B cell (primary cell): Measurements from ENCODE around the gene CRIM1. TPM values are rescaled to one million over a fixed set of nuclear protein-coding genes. Genes with fewer than 3 reads are reported as not detected.

ENCODE experiments used
- ATAC-seq: fragments of 200-7000 bp; cut with Tn5 transposase; one replicate; pipeline ENCODE4 v1.10.0; 2021; ENCODE audit warnings: low read depth, mild to moderate bottlenecking, moderate number of reproducible peaks, moderate library complexity
- CTCF ChIA-PET: fragments of 350-600 bp; sonication (Branson Sonifier 250); formaldehyde crosslinking; loops from one replicate; lab custom pipeline; 2021; ENCODE audit warnings: antibody characterized with exemption, inconsistent platforms; lab: Charles Lee
- POLR2A ChIA-PET: fragments of 350-600 bp; sonication (Branson Sonifier 250); formaldehyde crosslinking; loops from one replicate; lab custom pipeline; 2021; ENCODE audit warnings: antibody characterized with exemption; lab: Charles Lee
- DNase-seq: peaks from one replicate; pipeline ENCODE4 v3.0.0; 2013
- H2AFZ ChIP-seq: 2 replicates; pipeline ENCODE4 v1.6.1; 2012; ENCODE audit warnings: mild to moderate bottlenecking, low read depth, low read length; ENCODE audit not compliant: insufficient read depth, poor library complexity, severe bottlenecking
- H3K27ac ChIP-seq, 2 donors: 1 replicate in 1 of 2; 2 replicates in 1 of 2; pipeline ENCODE4 v1.5.1; 2012 to 2013; ENCODE audit warnings: low read length in 2 of 2, mild to moderate bottlenecking in 2 of 2, moderate library complexity in 1 of 2
- H3K27me3 ChIP-seq, 4 experiments: fragments of 200-600 bp in 1 of 4; sonication (generic) in 1 of 4; replicated peaks in 1 of 4; 1 replicate in 2 of 4; 2 replicates in 2 of 4; pipeline versions ENCODE4 v1.6.1 to v1.7.0; 2013 to 2016; ENCODE audit warnings: low read length in 3 of 4, mild to moderate bottlenecking in 2 of 4, mixed read lengths in 1 of 4, moderate library complexity in 1 of 4; ENCODE audit not compliant: insufficient read depth in 4 of 4, control insufficient read depth in 3 of 4; ENCODE audit errors: control extremely low read depth in 1 of 4
- H3K36me3 ChIP-seq, 2 experiments: replicated peaks in 1 of 2; 1 replicate in 1 of 2; 2 replicates in 1 of 2; pipeline versions ENCODE4 v1.6.1 to v1.7.1; 2013; ENCODE audit warnings: low read length in 1 of 2; ENCODE audit not compliant: insufficient read depth in 2 of 2, control insufficient read depth in 1 of 2; ENCODE audit errors: control extremely low read depth in 1 of 2, extremely low read depth in 1 of 2
- H3K4me1 ChIP-seq, 2 donors: fragments of 200-600 bp in 1 of 2; sonication (generic) in 1 of 2; 1 replicate in 1 of 2; 2 replicates in 1 of 2; pipeline versions ENCODE4 v1.5.1 to v1.6.1; 2013 to 2017; ENCODE audit warnings: low read length in 2 of 2; ENCODE audit not compliant: control insufficient read depth in 2 of 2, insufficient read depth in 2 of 2
- H3K4me2 ChIP-seq: replicated peaks from 2 replicates; pipeline ENCODE3; 2012; ENCODE audit warnings: mild to moderate bottlenecking, low read depth, low read length; ENCODE audit not compliant: poor library complexity, severe bottlenecking
- H3K4me3 ChIP-seq, 5 experiments: fragments of 200-600 bp in 1 of 5; sonication (generic) in 1 of 5; 1 replicate in 3 of 5; 2 replicates in 2 of 5; pipeline versions ENCODE4 v1.5.1 to v1.7.0; 2011 to 2016; ENCODE audit warnings: low read length in 4 of 5, mild to moderate bottlenecking in 4 of 5, low read depth in 2 of 5, control low read depth in 1 of 5, moderate library complexity in 1 of 5; ENCODE audit not compliant: insufficient read depth in 1 of 5; ENCODE audit errors: control extremely low read depth in 1 of 5, extremely low read depth in 1 of 5
- H3K79me2 ChIP-seq: fragments of 200-600 bp; sonication (generic); one replicate; pipeline ENCODE4 v1.6.0; 2016; ENCODE audit warnings: low read length; ENCODE audit not compliant: control insufficient read depth, insufficient read depth
- H3K9ac ChIP-seq: fragments of 200-600 bp; sonication (generic); 2 replicates; pipeline ENCODE4 v1.6.1; 2017; ENCODE audit warnings: mild to moderate bottlenecking, low read length, moderate library complexity
- H3K9me3 ChIP-seq, 3 donors: one replicate each; pipeline versions ENCODE4 v1.6.1 to v1.7.1; 2013; ENCODE audit warnings: low read length in 2 of 3; ENCODE audit not compliant: control insufficient read depth in 2 of 3, insufficient read depth in 1 of 3; ENCODE audit errors: control extremely low read depth in 1 of 3
- H4K20me1 ChIP-seq: 2 replicates; pipeline ENCODE4 v1.6.0; 2012; ENCODE audit warnings: mild to moderate bottlenecking, low read length; ENCODE audit not compliant: insufficient read depth, control insufficient read depth, poor library complexity, severe bottlenecking
- H3K27ac Mint-ChIP-seq: one replicate; pipeline ENCODE4 v1.8.0; 2021; ENCODE audit warnings: mixed read lengths
- H3K27me3 Mint-ChIP-seq: one replicate; pipeline ENCODE4 v1.8.0; 2021; ENCODE audit warnings: mixed read lengths
- H3K4me1 Mint-ChIP-seq: one replicate; pipeline ENCODE4 v1.8.0; 2021; ENCODE audit warnings: mixed read lengths
- H3K4me3 Mint-ChIP-seq: one replicate; pipeline ENCODE4 v1.8.0; 2021; ENCODE audit warnings: mixed read lengths
- H3K9me3 Mint-ChIP-seq: one replicate; pipeline ENCODE4 v1.8.0; 2022; ENCODE audit warnings: mixed read lengths; ENCODE audit not compliant: insufficient read depth
- EZH2 ChIP-seq: IDR thresholded peaks from 2 replicates; pipeline ENCODE4 v1.6.1; 2012; ENCODE audit warnings: borderline replicate concordance, low read depth, mild to moderate bottlenecking, moderate library complexity, low read length; ENCODE audit not compliant: insufficient read depth, poor library complexity, severe bottlenecking
- WGBS: methylation state at CpG from one replicate; pipeline ENCODE4 v1.1.5; 2013; ENCODE audit warnings: missing lambda C conversion rate; ENCODE audit not compliant: insufficient coverage; 5-methylcytosine and 5-hydroxymethylcytosine counted together
- intact Hi-C: fragments of 100-400 bp; cut with micrococcal nuclease; formaldehyde crosslinking; loops from one replicate; pipeline ENCODE4 v1.10.0; 2022
- polyA plus RNA-seq: library from polyadenylated mRNA; depleted of rRNA; stranded (reverse); fragments of >200 nt; gene quantifications from 2 replicates; pipeline ENCODE4 v1.2.3, GENCODE V29; 2012
- total RNA-seq, 2 donors: library from RNA; stranded (reverse); fragments of 120-200 nt in 1 of 2; gene quantifications; 1 replicate in 1 of 2; 2 replicates in 1 of 2; pipeline versions ENCODE4 v1.2.3 to v1.2.4, GENCODE V29; 2013 to 2022
- TF ChIP-seq, protein P1 (sequence below): fragments of 200-600 bp; IDR thresholded peaks from one replicate; pipeline ENCODE4 v1.8.0; 2022; ENCODE audit warnings: antibody characterized with exemption, mild to moderate bottlenecking

Gene CRIM1
- total and polyA plus RNA-seq, 2 donors (not counting 1 experiment from before 2014, with no cell fraction given): 1.3 to 5.0 TPM

DNA sequence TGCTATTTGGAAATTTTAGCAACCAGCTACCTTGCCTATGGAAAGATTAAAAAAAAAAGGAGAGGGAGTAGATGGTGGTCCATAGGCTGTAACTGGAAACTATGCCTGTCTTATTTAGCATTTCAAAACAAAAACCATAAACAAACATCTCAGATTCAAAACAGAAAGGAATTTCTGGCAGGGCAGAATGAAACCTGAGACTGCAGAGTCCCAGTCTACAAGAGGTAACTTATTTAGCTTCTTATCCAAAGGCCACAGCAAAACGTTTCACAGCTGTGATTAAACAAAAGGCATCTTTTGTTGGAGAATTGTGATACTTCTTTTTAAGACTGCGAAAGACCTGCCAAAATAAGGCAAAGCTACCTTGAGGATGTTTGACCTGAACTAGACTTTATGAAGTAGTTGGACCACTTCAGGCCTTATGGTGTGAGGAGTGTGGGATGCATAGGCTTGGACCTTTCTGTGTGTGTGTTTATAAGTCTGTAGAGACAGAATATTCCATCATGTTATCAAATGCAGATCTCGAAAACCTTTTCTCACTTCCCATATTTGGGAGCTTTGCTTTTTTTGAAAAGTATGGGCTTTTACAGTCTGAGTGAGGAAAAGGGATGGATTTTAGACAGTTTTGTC, 11.0 kb downstream of the CRIM1 start:
- no peaks in the 10 kb centered on the region for H3K36me3 ChIP-seq
- peaks cover 17% of the 10 kb centered on the region for H3K27me3 Mint-ChIP-seq
- POLR2A ChIA-PET: no interaction called here
- H2AFZ ChIP-seq: no peak overlapping the region
- CTCF ChIA-PET: no interaction called here
- H3K4me3 Mint-ChIP-seq: no peak overlapping the region
- no peaks in the 10 kb centered on the region for H3K4me1 ChIP-seq
- H3K4me1 Mint-ChIP-seq: no peaks in the 10 kb centered on the region
- TF ChIP-seq EZH2: no peak
- TF ChIP-seq, protein P1, sequence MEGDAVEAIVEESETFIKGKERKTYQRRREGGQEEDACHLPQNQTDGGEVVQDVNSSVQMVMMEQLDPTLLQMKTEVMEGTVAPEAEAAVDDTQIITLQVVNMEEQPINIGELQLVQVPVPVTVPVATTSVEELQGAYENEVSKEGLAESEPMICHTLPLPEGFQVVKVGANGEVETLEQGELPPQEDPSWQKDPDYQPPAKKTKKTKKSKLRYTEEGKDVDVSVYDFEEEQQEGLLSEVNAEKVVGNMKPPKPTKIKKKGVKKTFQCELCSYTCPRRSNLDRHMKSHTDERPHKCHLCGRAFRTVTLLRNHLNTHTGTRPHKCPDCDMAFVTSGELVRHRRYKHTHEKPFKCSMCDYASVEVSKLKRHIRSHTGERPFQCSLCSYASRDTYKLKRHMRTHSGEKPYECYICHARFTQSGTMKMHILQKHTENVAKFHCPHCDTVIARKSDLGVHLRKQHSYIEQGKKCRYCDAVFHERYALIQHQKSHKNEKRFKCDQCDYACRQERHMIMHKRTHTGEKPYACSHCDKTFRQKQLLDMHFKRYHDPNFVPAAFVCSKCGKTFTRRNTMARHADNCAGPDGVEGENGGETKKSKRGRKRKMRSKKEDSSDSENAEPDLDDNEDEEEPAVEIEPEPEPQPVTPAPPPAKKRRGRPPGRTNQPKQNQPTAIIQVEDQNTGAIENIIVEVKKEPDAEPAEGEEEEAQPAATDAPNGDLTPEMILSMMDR: no peak
- 100% methylated on average over 1 of the region's 3 CpGs for WGBS
- H3K4me3 ChIP-seq: no peak overlapping the region
- H3K9me3 ChIP-seq: no peaks in the 10 kb centered on the region
- no peaks in the 10 kb centered on the region for H3K9me3 Mint-ChIP-seq
- no peak overlapping the region for H3K27ac ChIP-seq
- no peak for ATAC-seq
- no peak for DNase-seq
- intact Hi-C loops: no loop called here
- H3K9ac ChIP-seq: no peak overlapping the region
- H4K20me1 ChIP-seq: no peaks in the 10 kb centered on the region
- H3K27me3 ChIP-seq: no peaks in the 10 kb centered on the region
- peaks cover 38% of the 10 kb centered on the region for H3K79me2 ChIP-seq
- no peak overlapping the region for H3K4me2 ChIP-seq
- no peak overlapping the region for H3K27ac Mint-ChIP-seq

DNA sequence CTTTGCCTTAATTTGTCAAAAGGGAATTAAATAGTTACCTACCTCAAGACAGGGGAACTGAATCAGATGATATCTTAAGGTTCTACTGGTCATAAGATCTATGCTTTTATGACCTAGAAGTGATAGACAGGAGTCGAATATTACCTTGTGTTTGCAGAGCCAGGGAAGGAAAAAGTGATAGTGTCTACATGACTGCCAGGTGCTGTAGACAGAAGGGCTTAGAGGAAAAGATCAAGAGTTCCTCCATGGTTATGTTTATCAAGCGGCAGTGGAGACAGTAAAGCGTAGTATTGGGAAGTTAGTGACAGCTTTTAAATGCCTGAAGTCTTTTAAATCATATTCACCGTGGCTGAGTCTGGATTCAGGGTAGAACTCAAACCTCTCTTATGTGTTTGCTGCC, 11.9 kb downstream of the CRIM1 start:
- Histone ChIP-seq H3K9ac (no peak overlapping the region), H4K20me1 (no peaks in the 10 kb centered on the region), H3K4me1 (no peaks in the 10 kb centered on the region), H3K9me3 (no peaks in the 10 kb centered on the region), H3K27ac (no peak overlapping the region), H3K79me2 (peaks cover 34% of the 10 kb centered on the region), H3K36me3 (no peaks in the 10 kb centered on the region), H2AFZ (no peak overlapping the region), H3K4me3 (no peak overlapping the region), H3K4me2 (no peak overlapping the region), H3K27me3 (no peaks in the 10 kb centered on the region)
- POLR2A ChIA-PET: no interaction called here
- ATAC-seq: no peak
- 33% methylated on average over 1 of the region's 4 CpGs for WGBS
- Mint-ChIP-seq H3K27ac (no peak overlapping the region), H3K4me1 (no peaks in the 10 kb centered on the region), H3K9me3 (no peaks in the 10 kb centered on the region), H3K4me3 (no peak overlapping the region), H3K27me3 (peaks cover 15% of the 10 kb centered on the region)
- TF ChIP-seq, protein P1: no peak
- no peak for TF ChIP-seq EZH2
- CTCF ChIA-PET: no interaction called here
- no peak for DNase-seq
- intact Hi-C loops: no loop called here
